H9 (cell line): Measurements from ENCODE around the gene LHX4. TPM values are rescaled to one million over a fixed set of nuclear protein-coding genes. Genes with fewer than 3 reads are reported as not detected.

ENCODE experiments used
- DNase-seq: peaks from one replicate; pipeline ENCODE4 v3.0.0-alpha.2; 2017
- H2AFZ ChIP-seq: one replicate; pipeline ENCODE4 v1.6.1; 2013; ENCODE audit warnings: mild to moderate bottlenecking, low read length, control low read depth, moderate library complexity
- H2AK5ac ChIP-seq: 2 replicates; pipeline ENCODE4 v1.6.1; 2013; ENCODE audit warnings: low read length, control low read depth, mixed read lengths; ENCODE audit not compliant: insufficient read length
- H2BK120ac ChIP-seq: one replicate; pipeline ENCODE4 v1.6.1; 2013; ENCODE audit warnings: low read depth, mild to moderate bottlenecking, low read length, control low read depth, inconsistent platforms; ENCODE audit not compliant: poor library complexity, severe bottlenecking
- H2BK12ac ChIP-seq: 2 replicates; pipeline ENCODE4 v1.6.1; 2013; ENCODE audit warnings: low read length, control low read depth, mixed read lengths, low read depth; ENCODE audit not compliant: insufficient read length
- H2BK15ac ChIP-seq: 2 replicates; pipeline ENCODE4 v1.6.1; 2013; ENCODE audit warnings: low read depth, low read length, control low read depth
- H2BK20ac ChIP-seq: one replicate; pipeline ENCODE4 v1.6.1; 2013; ENCODE audit warnings: low read depth, mild to moderate bottlenecking, low read length, control low read depth, inconsistent platforms; ENCODE audit not compliant: poor library complexity, severe bottlenecking
- H2BK5ac ChIP-seq: 2 replicates; pipeline ENCODE4 v1.6.1; 2013; ENCODE audit warnings: low read length, control low read depth, mixed read lengths; ENCODE audit not compliant: insufficient read length
- H3K14ac ChIP-seq: 2 replicates; pipeline ENCODE4 v1.6.1; 2013; ENCODE audit warnings: low read length, control low read depth; ENCODE audit not compliant: insufficient read depth
- H3K18ac ChIP-seq: 2 replicates; pipeline ENCODE4 v1.6.1; 2013; ENCODE audit warnings: low read depth, mild to moderate bottlenecking, mixed read lengths, low read length, control low read depth; ENCODE audit not compliant: insufficient read length
- H3K23ac ChIP-seq: 2 replicates; pipeline ENCODE4 v1.6.1; 2013; ENCODE audit warnings: low read length, control low read depth, mixed read lengths, low read depth; ENCODE audit not compliant: insufficient read length
- H3K23me2 ChIP-seq: 2 replicates; pipeline ENCODE4 v1.6.1; 2013; ENCODE audit warnings: low read depth, mild to moderate bottlenecking, mixed read lengths, low read length, control low read depth; ENCODE audit not compliant: insufficient read length, poor library complexity, severe bottlenecking
- H3K27ac ChIP-seq: 2 replicates; pipeline ENCODE4 v1.5.1; 2013; ENCODE audit warnings: low read length, control low read depth, mixed read lengths, low read depth; ENCODE audit not compliant: insufficient read length
- H3K27me3 ChIP-seq: 2 replicates; pipeline ENCODE4 v1.6.1; 2013; ENCODE audit warnings: low read length, control low read depth, inconsistent platforms; ENCODE audit not compliant: insufficient read depth
- H3K4ac ChIP-seq: 2 replicates; pipeline ENCODE4 v1.6.1; 2013; ENCODE audit warnings: low read depth, mild to moderate bottlenecking, control low read depth, inconsistent platforms, low read length, moderate library complexity
- H3K4me1 ChIP-seq: 2 replicates; pipeline ENCODE4 v1.6.1; 2013; ENCODE audit warnings: low read length, control low read depth, inconsistent platforms; ENCODE audit not compliant: insufficient read depth
- H3K4me2 ChIP-seq: 2 replicates; pipeline ENCODE4 v1.6.1; 2013; ENCODE audit warnings: low read length, control low read depth, mixed read lengths; ENCODE audit not compliant: insufficient read length, insufficient read depth
- H3K56ac ChIP-seq: 2 replicates; pipeline ENCODE4 v1.6.1; 2013; ENCODE audit warnings: low read depth, mild to moderate bottlenecking, mixed read lengths, low read length, control low read depth; ENCODE audit not compliant: insufficient read length
- H3K79me1 ChIP-seq: 2 replicates; pipeline ENCODE4 v1.6.1; 2013; ENCODE audit warnings: low read depth, mild to moderate bottlenecking, moderate library complexity, low read length, control low read depth, inconsistent platforms; ENCODE audit not compliant: insufficient read depth, poor library complexity, severe bottlenecking
- H3K79me2 ChIP-seq: 2 replicates; pipeline ENCODE4 v1.6.1; 2013; ENCODE audit warnings: low read length, control low read depth, inconsistent platforms; ENCODE audit not compliant: insufficient read depth
- H3K9ac ChIP-seq: 2 replicates; pipeline ENCODE4 v1.6.1; 2013; ENCODE audit warnings: low read length, control low read depth, mixed read lengths; ENCODE audit not compliant: insufficient read length; ENCODE audit errors: extremely low read depth
- H3K9me3 ChIP-seq: one replicate; pipeline ENCODE4 v1.6.1; 2013; ENCODE audit warnings: low read depth, low read length, inconsistent platforms; ENCODE audit not compliant: control insufficient read depth
- H3T11ph ChIP-seq: one replicate; pipeline ENCODE4 v1.6.1; 2013; ENCODE audit warnings: mild to moderate bottlenecking, low read length, control low read depth, inconsistent platforms
- H4K20me1 ChIP-seq: one replicate; pipeline ENCODE4 v1.6.1; 2013; ENCODE audit not compliant: control insufficient read depth, insufficient read length, insufficient read depth
- H4K5ac ChIP-seq: 2 replicates; pipeline ENCODE4 v1.6.1; 2013; ENCODE audit warnings: low read depth, mild to moderate bottlenecking, mixed read lengths, low read length, control low read depth; ENCODE audit not compliant: insufficient read length
- H4K8ac ChIP-seq: replicated peaks from 2 replicates; pipeline ENCODE4 v1.6.1; 2013; ENCODE audit warnings: low read length, control low read depth, mixed read lengths, low read depth; ENCODE audit not compliant: insufficient read length
- H4K91ac ChIP-seq: 2 replicates; pipeline ENCODE4 v1.6.1; 2013; ENCODE audit warnings: low read depth, mild to moderate bottlenecking, moderate library complexity, mixed read lengths, low read length, control low read depth; ENCODE audit not compliant: insufficient read length
- H3K27ac Mint-ChIP-seq, 3 experiments: 2 replicates in 2 of 3; 3 replicates in 1 of 3; pipeline ENCODE4 v1.8.0; 2020 to 2021; ENCODE audit warnings: mixed read lengths in 3 of 3, mild to moderate bottlenecking in 1 of 3, moderate library complexity in 1 of 3
- H3K27me3 Mint-ChIP-seq: 2 replicates; pipeline ENCODE4 v1.8.0; 2021; ENCODE audit warnings: low read depth, mild to moderate bottlenecking, moderate library complexity, mixed read lengths
- H3K36me3 Mint-ChIP-seq, 3 experiments: 2 replicates in 2 of 3; 3 replicates in 1 of 3; pipeline ENCODE4 v1.8.0; 2020 to 2021; ENCODE audit warnings: low read depth in 3 of 3, mixed read lengths in 3 of 3; ENCODE audit not compliant: insufficient read depth in 1 of 3
- H3K4me1 Mint-ChIP-seq, 2 experiments: 2 replicates each; pipeline ENCODE4 v1.8.0; 2020; ENCODE audit warnings: mixed read lengths in 2 of 2
- H3K4me3 Mint-ChIP-seq, 2 experiments: 2 replicates in 1 of 2; 3 replicates in 1 of 2; pipeline ENCODE4 v1.8.0; 2020 to 2021; ENCODE audit warnings: mild to moderate bottlenecking in 2 of 2, mixed read lengths in 2 of 2, moderate library complexity in 1 of 2
- H3K9me3 Mint-ChIP-seq, 2 experiments: 2 replicates in 1 of 2; 3 replicates in 1 of 2; pipeline ENCODE4 v1.8.0; 2020; ENCODE audit warnings: mild to moderate bottlenecking in 2 of 2, mixed read lengths in 2 of 2, moderate library complexity in 1 of 2
- CTCF ChIP-seq: fragments of 200-600 bp; sonication (generic); conservative IDR thresholded peaks from 3 replicates; pipeline ENCODE4 v1.8.0; 2021; ENCODE audit warnings: antibody characterized with exemption, mild to moderate bottlenecking
- WGBS: extraction: QIAGEN DNeasy Blood & Tissue Kit; methylation state at CpG from one replicate; pipeline ENCODE4 v1.1.7; 2013; ENCODE audit warnings: missing lambda C conversion rate, low lambda C conversion rate, mixed read lengths; ENCODE audit not compliant: insufficient read length; ENCODE audit errors: extremely low coverage; 5-methylcytosine and 5-hydroxymethylcytosine counted together
- total RNA-seq: library from RNA; stranded (reverse); gene quantifications from 2 replicates; pipeline ENCODE4 v1.2.1, GENCODE V29; 2021

LHX4 gene
- total RNA-seq, 1 experiment from 2014 or later = 1.9 TPM

GRCh38 chr1:180247580-180247979, 17.5 kb downstream of the LHX4 start:
- Histone ChIP-seq H3K23me2 (no peaks in the 10 kb centered on the region), H2BK120ac (no peak overlapping the region), H3K56ac (no peak overlapping the region), H4K20me1 (no peaks in the 10 kb centered on the region), H3K9ac (no peak overlapping the region), H2BK15ac (no peak overlapping the region), H3K4me1 (peaks cover 7% of the 10 kb centered on the region; the same call in 1 of the 2 replicates), H4K5ac (no peak overlapping the region), H2BK20ac (no peak overlapping the region), H3K4ac (no peak overlapping the region), H2BK12ac (no peak overlapping the region), H3K4me2 (no peak overlapping the region), H3K79me1 (no peaks in the 10 kb centered on the region), H2BK5ac (no peak overlapping the region), H3K18ac (no peak overlapping the region), H4K8ac (no peak overlapping the region), H2AK5ac (no peak overlapping the region), H3K27me3 (no peaks in the 10 kb centered on the region), H4K91ac (no peak overlapping the region), H2AFZ (no peak overlapping the region), H3K9me3 (no peaks in the 10 kb centered on the region), H3K79me2 (no peaks in the 10 kb centered on the region), H3K27ac (no peak overlapping the region), H3T11ph (no peak overlapping the region), H3K14ac (no peak overlapping the region), H3K23ac (no peak overlapping the region)
- no peak overlapping the region for H3K4me3 Mint-ChIP-seq
- no peak for DNase-seq
- H3K27ac Mint-ChIP-seq = peak overlapping the region in 1 of 3 experiments; percentile 71; a peak in 1 of 7 replicates
- peaks cover 36 to 53% of the 10 kb centered on the region in 2 experiments for H3K4me1 Mint-ChIP-seq
- peaks cover 3% of the 10 kb centered on the region; the same call in 1 of the 2 replicates for H3K27me3 Mint-ChIP-seq
- no peak for TF ChIP-seq CTCF
- H3K9me3 Mint-ChIP-seq = no peaks in the 10 kb centered on the region; a peak in 1 of 5 replicates
- no CpG with 5 or more reads among the region's 4 CpGs for WGBS
- H3K36me3 Mint-ChIP-seq = no peaks in the 10 kb centered on the region
